SK-N-SH (cell line): ENCODE measurements around the gene TREML4.

Source experiments
- CTCF ChIP-seq: fragments of 200-600 bp; sonication (generic); IDR thresholded peaks from 2 replicates; pipeline ENCODE4 v1.6.1; 2017; ENCODE audit warnings: antibody characterized with exemption, mild to moderate bottlenecking, moderate library complexity
- ELF1 ChIP-seq: IDR thresholded peaks from 2 replicates; pipeline ENCODE4 v1.4.0; 2012
- EZH2phosphoT487 ChIP-seq: fragments of 200-600 bp; sonication (generic); IDR thresholded peaks from 2 replicates; pipeline ENCODE4 v1.6.1; 2017; ENCODE audit warnings: low read depth, mixed run types, mild to moderate bottlenecking, antibody characterized with exemption, moderate library complexity, borderline replicate concordance
- FOSL2 ChIP-seq: IDR thresholded peaks from 2 replicates; pipeline ENCODE4 v1.4.0; 2012; ENCODE audit warnings: low read depth, mild to moderate bottlenecking, moderate library complexity, borderline replicate concordance
- MXI1 ChIP-seq: IDR thresholded peaks from 2 replicates; pipeline ENCODE4 v1.6.1; 2012; ENCODE audit warnings: mild to moderate bottlenecking, low read depth, low read length, improper control_type of control experiment
- NFIC ChIP-seq: IDR thresholded peaks from 2 replicates; pipeline ENCODE4 v1.4.0; 2012; ENCODE audit warnings: borderline replicate concordance
- NRF1 ChIP-seq: IDR thresholded peaks from 2 replicates; pipeline ENCODE4 v1.6.1; 2012; ENCODE audit warnings: low read depth, mild to moderate bottlenecking, low read length
- POLR2AphosphoS5 ChIP-seq: IDR thresholded peaks from 2 replicates; pipeline ENCODE4 v1.6.1; 2012; ENCODE audit warnings: low read depth, low read length
- REST ChIP-seq: IDR thresholded peaks from 2 replicates; pipeline ENCODE4 v1.6.1; 2012; ENCODE audit warnings: mild to moderate bottlenecking, low read depth, low read length, moderate library complexity
- RFX5 ChIP-seq: IDR thresholded peaks from 2 replicates; pipeline ENCODE4 v1.6.1; 2012; ENCODE audit warnings: mild to moderate bottlenecking, improper control_type of control experiment, low read length
- TEAD4 ChIP-seq: IDR thresholded peaks from 2 replicates; pipeline ENCODE4 v1.4.0; 2012; ENCODE audit warnings: mild to moderate bottlenecking, borderline replicate concordance; ENCODE audit not compliant: insufficient read depth
- YY1 ChIP-seq: IDR thresholded peaks from 2 replicates; pipeline ENCODE4 v1.4.0; 2012; ENCODE audit warnings: low read depth, mild to moderate bottlenecking
- TF ChIP-seq, protein P1 (sequence below): fragments of 150-350 bp; IDR thresholded peaks from 2 replicates; pipeline ENCODE4 v1.6.1; 2017; ENCODE audit warnings: antibody characterized with exemption, low read length, low read depth, borderline replicate concordance
- TF ChIP-seq, protein P2 (sequence below): IDR thresholded peaks from 2 replicates; pipeline ENCODE4; 2012

- TF ChIP-seq ELF1 (no peak), CTCF (no peak), MXI1 (no peak), YY1 (no peak), TEAD4 (no peak), FOSL2 (no peak), EZH2phosphoT487 (no peak), RFX5 (no peak), NRF1 (no peak), NFIC (no peak), POLR2AphosphoS5 (no peak), REST (no peak)
- TF ChIP-seq, protein P1, sequence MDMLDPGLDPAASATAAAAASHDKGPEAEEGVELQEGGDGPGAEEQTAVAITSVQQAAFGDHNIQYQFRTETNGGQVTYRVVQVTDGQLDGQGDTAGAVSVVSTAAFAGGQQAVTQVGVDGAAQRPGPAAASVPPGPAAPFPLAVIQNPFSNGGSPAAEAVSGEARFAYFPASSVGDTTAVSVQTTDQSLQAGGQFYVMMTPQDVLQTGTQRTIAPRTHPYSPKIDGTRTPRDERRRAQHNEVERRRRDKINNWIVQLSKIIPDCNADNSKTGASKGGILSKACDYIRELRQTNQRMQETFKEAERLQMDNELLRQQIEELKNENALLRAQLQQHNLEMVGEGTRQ, result no peak
- TF ChIP-seq, protein P2, sequence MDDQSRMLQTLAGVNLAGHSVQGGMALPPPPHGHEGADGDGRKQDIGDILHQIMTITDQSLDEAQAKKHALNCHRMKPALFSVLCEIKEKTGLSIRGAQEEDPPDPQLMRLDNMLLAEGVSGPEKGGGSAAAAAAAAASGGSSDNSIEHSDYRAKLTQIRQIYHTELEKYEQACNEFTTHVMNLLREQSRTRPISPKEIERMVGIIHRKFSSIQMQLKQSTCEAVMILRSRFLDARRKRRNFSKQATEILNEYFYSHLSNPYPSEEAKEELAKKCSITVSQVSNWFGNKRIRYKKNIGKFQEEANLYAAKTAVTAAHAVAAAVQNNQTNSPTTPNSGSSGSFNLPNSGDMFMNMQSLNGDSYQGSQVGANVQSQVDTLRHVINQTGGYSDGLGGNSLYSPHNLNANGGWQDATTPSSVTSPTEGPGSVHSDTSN, result no peak
Measured at GRCh38 chr6:41187924-41188886, 39.9 kb upstream of the TREML4 start.
